Type B pancreatic cell (in vitro differentiated cells): ENCODE data around the gene PHKA2. TPM values are rescaled to one million over a fixed set of nuclear protein-coding genes. Genes with fewer than 3 reads are reported as not detected.

ENCODE experiments used
- DNase-seq: peaks from one replicate; pipeline ENCODE4 v3.0.0; 2021; ENCODE audit warnings: mixed read lengths; ENCODE audit not compliant: unreplicated experiment; ENCODE audit errors: extremely low spot score
- H3K27ac Mint-ChIP-seq: 2 replicates; pipeline ENCODE4 v1.8.0; 2021; ENCODE audit warnings: mild to moderate bottlenecking, mixed read lengths
- H3K27me3 Mint-ChIP-seq: 2 replicates; pipeline ENCODE4 v1.8.0; 2021; ENCODE audit warnings: mixed read lengths
- H3K36me3 Mint-ChIP-seq: 2 replicates; pipeline ENCODE4 v1.8.0; 2021; ENCODE audit warnings: mixed read lengths
- H3K4me1 Mint-ChIP-seq: one replicate; pipeline ENCODE4 v1.8.0; 2021; ENCODE audit warnings: mixed read lengths; ENCODE audit not compliant: unreplicated experiment
- H3K4me3 Mint-ChIP-seq: 2 replicates; pipeline ENCODE4 v1.8.0; 2021; ENCODE audit warnings: mild to moderate bottlenecking, mixed read lengths
- H3K9me3 Mint-ChIP-seq: 2 replicates; pipeline ENCODE4 v1.8.0; 2021; ENCODE audit warnings: mixed read lengths
- CTCF ChIP-seq: fragments of 200-600 bp; sonication (generic); conservative IDR thresholded peaks from 2 replicates; pipeline ENCODE4 v1.5.0; 2021; ENCODE audit warnings: antibody characterized with exemption, mild to moderate bottlenecking
- total RNA-seq: library from RNA; stranded (reverse); gene quantifications from 2 replicates; pipeline ENCODE4 v1.2.1, GENCODE V29; 2021; ENCODE audit warnings: low replicate concordance

The PHKA2 gene
- total RNA-seq, 1 donor from 2014 or later: 55.7 TPM

- Mint-ChIP-seq H3K9me3 (no peaks in the 10 kb centered on the region), H3K4me1 (peaks cover 15% of the 10 kb centered on the region)
Observed at GRCh38 chrX:18883234-18883960, 100.5 kb downstream of the PHKA2 start.

GRCh38 chrX:18879144-18879543 lies 104.8 kb downstream of the PHKA2 start:
- no peaks in the 10 kb centered on the region for H3K27me3 Mint-ChIP-seq
- no peaks in the 10 kb centered on the region for H3K9me3 Mint-ChIP-seq
- no peak overlapping the region for H3K27ac Mint-ChIP-seq
- no peaks in the 10 kb centered on the region for H3K36me3 Mint-ChIP-seq
- no peak overlapping the region for H3K4me3 Mint-ChIP-seq
- no peak for DNase-seq
- no peaks in the 10 kb centered on the region for H3K4me1 Mint-ChIP-seq
- no peak for TF ChIP-seq CTCF

More at GRCh38 chrX:18883234-18883960, 100.5 kb downstream of the PHKA2 start:
- DNase-seq: no peak
- no peak for TF ChIP-seq CTCF
- Mint-ChIP-seq H3K36me3 (no peaks in the 10 kb centered on the region), H3K27ac (no peak overlapping the region), H3K4me3 (no peak overlapping the region), H3K27me3 (no peaks in the 10 kb centered on the region)

GRCh38 chrX:18877469-18877868 lies 106.4 kb downstream of the PHKA2 start:
- Mint-ChIP-seq H3K36me3 (no peaks in the 10 kb centered on the region), H3K9me3 (no peaks in the 10 kb centered on the region), H3K4me3 (no peak overlapping the region), H3K27ac (no peak overlapping the region), H3K27me3 (no peaks in the 10 kb centered on the region), H3K4me1 (no peaks in the 10 kb centered on the region)
- no peak for DNase-seq
- no peak for TF ChIP-seq CTCF

GRCh38 chrX:18875256-18875878 lies 108.5 kb downstream of the PHKA2 start:
- no peak for TF ChIP-seq CTCF
- DNase-seq: no peak
- Mint-ChIP-seq H3K4me3 (no peak overlapping the region), H3K27ac (no peak overlapping the region), H3K9me3 (no peaks in the 10 kb centered on the region), H3K36me3 (no peaks in the 10 kb centered on the region), H3K27me3 (no peaks in the 10 kb centered on the region), H3K4me1 (no peaks in the 10 kb centered on the region)

- no peak overlapping the region for H3K4me3 Mint-ChIP-seq
- DNase-seq: no peak
- no peaks in the 10 kb centered on the region for H3K36me3 Mint-ChIP-seq
- no peaks in the 10 kb centered on the region for H3K4me1 Mint-ChIP-seq
- H3K27me3 Mint-ChIP-seq: no peaks in the 10 kb centered on the region
- no peak for TF ChIP-seq CTCF
- H3K27ac Mint-ChIP-seq: no peak overlapping the region
- no peaks in the 10 kb centered on the region for H3K9me3 Mint-ChIP-seq
Observed at GRCh38 chrX:18874560-18875255, 109.2 kb downstream of the PHKA2 start.
